Endothelial cell of umbilical vein (primary cell): ENCODE results near the gene EHBP1L1. TPM values are rescaled to one million over a fixed set of nuclear protein-coding genes. Genes with fewer than 3 reads are reported as not detected.

Experiments used
- BruUV-seq: library from RNA; stranded (reverse); fragments of 400-500 nt; replicated peaks from 2 replicates; lab custom pipeline; 2021; lab: Mats Ljungman, UMichigan
- CTCF ChIA-PET: fragments of 300-600, 350-600 bp; sonication (Branson Sonifier 250); formaldehyde crosslinking; loops from one replicate; lab custom pipeline; 2021; ENCODE audit warnings: antibody characterized with exemption, inconsistent platforms; lab: Charles Lee
- POLR2A ChIA-PET: fragments of 300-600, 350-600 bp; sonication (Branson Sonifier 250); formaldehyde crosslinking; loops from one replicate; lab custom pipeline; 2021; ENCODE audit warnings: antibody characterized with exemption, inconsistent platforms; lab: Charles Lee
- DNase-seq: peaks from one replicate; pipeline ENCODE4 v3.0.0-alpha.2; 2011; ENCODE audit warnings: low read depth, low spot score
- FAIRE-seq: peaks from 2 replicates; lab custom pipeline; 2011; peaks lifted over from hg19 to GRCh38; lab: Jason Lieb, UNC
- H2AFZ ChIP-seq: 2 replicates; pipeline ENCODE4 v1.6.0; 2012; ENCODE audit warnings: low read depth, low read length, control low read depth, inconsistent platforms
- H3K27ac ChIP-seq: 2 replicates; pipeline ENCODE4 v1.5.1; 2011; ENCODE audit warnings: low read depth, mild to moderate bottlenecking, control low read depth, low read length, moderate library complexity; ENCODE audit not compliant: insufficient read depth
- H3K27me3 ChIP-seq, 2 experiments: 2 replicates each; pipeline versions ENCODE4 v1.6.0 to v1.6.1; 2011; ENCODE audit warnings: low read length in 2 of 2, mixed read lengths in 1 of 2; ENCODE audit not compliant: control insufficient read depth in 2 of 2, insufficient read depth in 2 of 2
- H3K36me3 ChIP-seq, 2 experiments: 2 replicates in 1 of 2; 3 replicates in 1 of 2; pipeline ENCODE4 v1.5.1; 2011; ENCODE audit warnings: low read length in 2 of 2, mild to moderate bottlenecking in 1 of 2, moderate library complexity in 1 of 2; ENCODE audit not compliant: control insufficient read depth in 2 of 2, insufficient read depth in 2 of 2; ENCODE audit errors: extremely low read depth in 1 of 2
- H3K4me1 ChIP-seq: 3 replicates; pipeline ENCODE4 v1.5.1; 2011; ENCODE audit warnings: mild to moderate bottlenecking, low read length; ENCODE audit not compliant: control insufficient read depth, insufficient read depth; ENCODE audit errors: extremely low read depth
- H3K4me2 ChIP-seq: 2 replicates; pipeline ENCODE4 v1.6.1; 2011; ENCODE audit warnings: low read length, control low read depth, mixed read lengths; ENCODE audit not compliant: insufficient read depth
- H3K4me3 ChIP-seq, 3 experiments: fragments of 200-600 bp in 1 of 3; sonication (generic), shearing (Covaris generic) in 1 of 3; replicated peaks in 1 of 3; 2 replicates each; pipeline ENCODE4 v1.5.1; 2011 to 2016; ENCODE audit warnings: control low read depth in 3 of 3, low read length in 3 of 3, mild to moderate bottlenecking in 2 of 3, inconsistent platforms in 1 of 3, low read depth in 1 of 3, moderate library complexity in 1 of 3; ENCODE audit not compliant: insufficient read depth in 1 of 3
- H3K79me2 ChIP-seq: 2 replicates; pipeline ENCODE4 v1.6.0; 2012; ENCODE audit warnings: low read length, inconsistent platforms; ENCODE audit not compliant: control insufficient read depth, insufficient read depth
- H3K9ac ChIP-seq: replicated peaks from 2 replicates; pipeline ENCODE3; 2011; ENCODE audit warnings: low read length, control low read depth; ENCODE audit not compliant: insufficient read depth; ENCODE audit errors: extremely low read depth
- H3K9me1 ChIP-seq: replicated peaks from 3 replicates; pipeline ENCODE4 v1.6.0; 2011; ENCODE audit warnings: mild to moderate bottlenecking, low read length; ENCODE audit not compliant: control insufficient read depth, insufficient read depth; ENCODE audit errors: extremely low read depth
- H3K9me3 ChIP-seq: replicated peaks from 2 replicates; pipeline ENCODE4 v1.5.1; 2012; ENCODE audit warnings: low read length, inconsistent platforms; ENCODE audit not compliant: control insufficient read depth, insufficient read depth
- H4K20me1 ChIP-seq: replicated peaks from 2 replicates; pipeline ENCODE3; 2011; ENCODE audit warnings: mild to moderate bottlenecking, low read length; ENCODE audit not compliant: control insufficient read depth, insufficient read depth; ENCODE audit errors: extremely low read depth
- EZH2 ChIP-seq: IDR thresholded peaks from 2 replicates; pipeline ENCODE4 v1.6.1; 2012; ENCODE audit warnings: borderline replicate concordance, low read depth, mild to moderate bottlenecking, moderate library complexity, low read length, inconsistent platforms; ENCODE audit not compliant: severe bottlenecking
- FOS ChIP-seq: IDR thresholded peaks from 2 replicates; pipeline ENCODE4 v1.6.1; 2011; ENCODE audit warnings: mild to moderate bottlenecking, low read length, moderate library complexity, borderline replicate concordance; ENCODE audit not compliant: insufficient read depth
- GATA2 ChIP-seq: IDR thresholded peaks from 2 replicates; pipeline ENCODE4 v1.7.0; 2011; ENCODE audit warnings: low read depth, mild to moderate bottlenecking, moderate library complexity, mixed read lengths, low read length; ENCODE audit not compliant: insufficient read length, insufficient read depth
- JUN ChIP-seq: IDR thresholded peaks from 2 replicates; pipeline ENCODE4 v1.6.1; 2011; ENCODE audit warnings: borderline replicate concordance, low read depth; ENCODE audit not compliant: insufficient read length, insufficient read depth
- MYC ChIP-seq: IDR thresholded peaks from one replicate; pipeline ENCODE4 v1.6.1; 2011; ENCODE audit warnings: mild to moderate bottlenecking, low read depth, low read length
- POLR2A ChIP-seq: IDR thresholded peaks from 2 replicates; pipeline ENCODE4 v1.6.1; 2012; ENCODE audit warnings: low read depth, mild to moderate bottlenecking, control low read depth, low read length
- POLR2AphosphoS5 ChIP-seq: IDR thresholded peaks from 2 replicates; pipeline ENCODE4 v1.6.1; 2012; ENCODE audit warnings: low read depth, mild to moderate bottlenecking, control low read depth, low read length, moderate library complexity; ENCODE audit not compliant: insufficient read depth
- dilution Hi-C: fragments of 300-500 bp; cut with MboI; formaldehyde crosslinking; loops from one replicate; pipeline ENCODE4 v1.15.0; 2019; ENCODE audit warnings: low sequenced_read_pairs; ENCODE audit not compliant: extremely low pct_ligation_motif_present
- intact Hi-C: fragments of 100-400 bp; cut with micrococcal nuclease; formaldehyde crosslinking; loops from one replicate; pipeline ENCODE4 v1.10.0; 2022
- polyA plus RNA-seq, 4 experiments: library from polyadenylated mRNA; depleted of rRNA in 3 of 4; stranded (reverse) in 3 of 4; unstranded in 1 of 4; fragments of >200 nt; gene quantifications; 2 replicates each; pipeline versions ENCODE4 v1.2.1 to v1.2.3, GENCODE V29; 2011 to 2012; ENCODE audit warnings: missing spikeins in 1 of 4
- total RNA-seq: library from RNA; stranded (reverse); gene quantifications from 2 replicates; pipeline ENCODE4 v1.2.3, GENCODE V29; 2021
- TF ChIP-seq, protein P1 (sequence below), 2 donors: IDR thresholded peaks; 1 replicate in 1 of 2; 2 replicates in 1 of 2; pipeline ENCODE4 v1.5.1; 2011; ENCODE audit warnings: low read length in 2 of 2, mild to moderate bottlenecking in 2 of 2, moderate library complexity in 2 of 2, control low read depth in 1 of 2, inconsistent platforms in 1 of 2, low read depth in 1 of 2; ENCODE audit not compliant: insufficient read depth in 1 of 2; ENCODE audit errors: extremely low read depth in 1 of 2
- TF ChIP-seq, protein P2 (sequence below): IDR thresholded peaks from 2 replicates; pipeline ENCODE4 v1.6.1; 2011; ENCODE audit not compliant: insufficient read depth, insufficient read length

Gene EHBP1L1
- total and polyA plus RNA-seq, 2 donors (not counting 3 experiments of a cell fraction or from before 2014, with no cell fraction given) = 12.7 to 19.7 TPM

DNA sequence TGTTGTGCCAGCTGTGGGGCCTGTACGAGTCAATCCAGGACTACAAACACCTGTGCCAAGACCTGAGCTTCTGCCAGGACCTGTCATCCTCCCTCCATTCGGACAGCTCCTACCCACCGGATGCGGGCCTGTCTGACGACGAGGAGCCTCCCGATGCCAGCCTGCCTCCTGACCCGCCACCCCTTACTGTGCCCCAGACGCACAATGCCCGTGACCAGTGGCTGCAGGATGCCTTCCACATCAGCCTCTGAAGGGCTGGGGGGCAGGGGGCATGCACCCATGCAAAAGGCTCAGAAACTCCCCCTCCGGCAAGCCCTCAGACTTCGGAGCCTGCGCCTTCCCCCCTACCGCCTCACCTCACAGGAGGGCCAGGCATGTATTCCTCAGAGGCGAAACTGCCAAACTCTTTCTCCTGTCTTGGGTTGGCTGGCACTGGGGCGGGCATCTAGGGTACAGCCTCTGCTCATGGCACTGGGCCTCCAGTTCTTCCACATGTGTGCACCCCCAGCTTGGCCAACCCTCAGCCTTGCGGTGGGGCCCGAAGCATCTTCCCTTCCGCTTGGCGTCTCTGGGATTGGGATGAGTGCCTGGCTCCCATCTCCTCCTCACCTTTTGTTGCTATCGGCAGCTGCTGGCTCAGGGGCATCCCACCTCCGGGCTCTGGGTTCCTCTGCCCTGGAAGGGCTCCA, 2.3 kb upstream of the EHBP1L1 start:
- Histone ChIP-seq H3K4me1 (peaks cover 60% of the 10 kb centered on the region), H2AFZ (no peak overlapping the region), H3K79me2 (peaks cover 25% of the 10 kb centered on the region), H3K9me1 (no peaks in the 10 kb centered on the region), H3K9me3 (no peaks in the 10 kb centered on the region), H3K27me3 (no peaks in the 10 kb centered on the region), H3K4me3 (peak overlapping the region; percentile 36 to 73 (median 65)), H4K20me1 (no peaks in the 10 kb centered on the region), H3K36me3 (no peaks in the 10 kb centered on the region), H3K27ac (no peak overlapping the region), H3K4me2 (peak overlapping the region; percentile 68), H3K9ac (peak overlapping the region; percentile 76)
- intact Hi-C loops = loop anchor here (1.0 to 5.0 kb wide), 5 partner anchors 15 to 191 kb away; partner anchors contain the start of genes LTBP3, PCNX3 and SLC25A45
- no peak for FAIRE-seq
- dilution Hi-C loops = no loop called here
- TF ChIP-seq GATA2 (no peak), POLR2A (no peak), JUN (no peak), POLR2AphosphoS5 (no peak), EZH2 (no peak), MYC (no peak), FOS (no peak)
- TF ChIP-seq, protein P1, sequence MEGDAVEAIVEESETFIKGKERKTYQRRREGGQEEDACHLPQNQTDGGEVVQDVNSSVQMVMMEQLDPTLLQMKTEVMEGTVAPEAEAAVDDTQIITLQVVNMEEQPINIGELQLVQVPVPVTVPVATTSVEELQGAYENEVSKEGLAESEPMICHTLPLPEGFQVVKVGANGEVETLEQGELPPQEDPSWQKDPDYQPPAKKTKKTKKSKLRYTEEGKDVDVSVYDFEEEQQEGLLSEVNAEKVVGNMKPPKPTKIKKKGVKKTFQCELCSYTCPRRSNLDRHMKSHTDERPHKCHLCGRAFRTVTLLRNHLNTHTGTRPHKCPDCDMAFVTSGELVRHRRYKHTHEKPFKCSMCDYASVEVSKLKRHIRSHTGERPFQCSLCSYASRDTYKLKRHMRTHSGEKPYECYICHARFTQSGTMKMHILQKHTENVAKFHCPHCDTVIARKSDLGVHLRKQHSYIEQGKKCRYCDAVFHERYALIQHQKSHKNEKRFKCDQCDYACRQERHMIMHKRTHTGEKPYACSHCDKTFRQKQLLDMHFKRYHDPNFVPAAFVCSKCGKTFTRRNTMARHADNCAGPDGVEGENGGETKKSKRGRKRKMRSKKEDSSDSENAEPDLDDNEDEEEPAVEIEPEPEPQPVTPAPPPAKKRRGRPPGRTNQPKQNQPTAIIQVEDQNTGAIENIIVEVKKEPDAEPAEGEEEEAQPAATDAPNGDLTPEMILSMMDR (IDR thresholded peaks at IDR 0.05; ENCODE audit: extremely low read depth in 1 of 2, insufficient read depth in 1 of 2, low read depth in 1 of 2, low read length in 2 of 2) = no peak
- TF ChIP-seq, protein P2, sequence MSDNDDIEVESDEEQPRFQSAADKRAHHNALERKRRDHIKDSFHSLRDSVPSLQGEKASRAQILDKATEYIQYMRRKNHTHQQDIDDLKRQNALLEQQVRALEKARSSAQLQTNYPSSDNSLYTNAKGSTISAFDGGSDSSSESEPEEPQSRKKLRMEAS = no peak
- no peak for DNase-seq
- CTCF ChIA-PET = interaction anchor here (1.1 to 9.7 kb wide), 5 partner anchors 13 to 52 kb away, joined by 5 to 167 read pairs (median 10); partner anchors contain the start of gene LTBP3
- POLR2A ChIA-PET = no interaction called here
- BruUV-seq = TSS peak; percentile 5
